SU-DHL-6 (cell line): ENCODE measurements around the gene SNCA.

Source experiments
- H2AFZ ChIP-seq: fragments of 200-600 bp; sonication (generic); 2 replicates; pipeline ENCODE4 v1.6.1; 2014; ENCODE audit warnings: low read depth, mild to moderate bottlenecking, moderate library complexity, mixed read lengths, antibody characterized with exemption, low read length; ENCODE audit not compliant: severe bottlenecking
- H3F3A ChIP-seq: fragments of 200-600 bp; shearing (Covaris generic); 2 replicates; pipeline ENCODE4 v1.6.0; 2016; ENCODE audit warnings: antibody characterized with exemption, mild to moderate bottlenecking; ENCODE audit not compliant: insufficient read depth
- H3K27ac ChIP-seq: fragments of 200-600 bp; sonication (generic); 2 replicates; pipeline ENCODE4 v1.5.1; 2016; ENCODE audit warnings: low read depth, mild to moderate bottlenecking, low read length, moderate library complexity, mixed read lengths
- H3K27me3 ChIP-seq: fragments of 200-600 bp; sonication (generic), shearing (Covaris generic); 2 replicates; pipeline ENCODE4 v1.6.0; 2014; ENCODE audit warnings: mild to moderate bottlenecking, low read length
- H3K36me3 ChIP-seq: fragments of 200-600 bp; sonication (generic); 2 replicates; pipeline ENCODE4 v1.6.1; 2014; ENCODE audit warnings: mild to moderate bottlenecking, low read length, mixed read lengths
- H3K4me2 ChIP-seq: fragments of 300-600, 200-600 bp; shearing (Covaris generic), sonication (generic); 2 replicates; pipeline ENCODE4 v1.6.0; 2014; ENCODE audit warnings: low read length, low read depth, mild to moderate bottlenecking; ENCODE audit not compliant: poor library complexity, severe bottlenecking
- H3K4me3 ChIP-seq: fragments of 200-600 bp; sonication (generic); 2 replicates; pipeline ENCODE4 v1.5.1; 2014; ENCODE audit warnings: antibody characterized with exemption, low read length, mild to moderate bottlenecking, mixed read lengths; ENCODE audit not compliant: insufficient read depth, poor library complexity, severe bottlenecking
- H3K79me2 ChIP-seq: fragments of 200-600 bp; sonication (generic); 2 replicates; pipeline ENCODE4 v1.6.1; 2014; ENCODE audit warnings: mild to moderate bottlenecking, low read length, moderate library complexity; ENCODE audit not compliant: insufficient read depth
- H3K9ac ChIP-seq: fragments of 200-600 bp; sonication (generic); 2 replicates; pipeline ENCODE4 v1.7.0; 2014; ENCODE audit warnings: mild to moderate bottlenecking, low read length
- H3K9me2 ChIP-seq: fragments of 200-600 bp; sonication (generic); replicated peaks from 2 replicates; pipeline ENCODE4 v1.6.1; 2014; ENCODE audit warnings: low read length; ENCODE audit not compliant: insufficient read depth
- H3K9me3 ChIP-seq: fragments of 200-600 bp; sonication (generic); 2 replicates; pipeline ENCODE4 v1.6.1; 2014; ENCODE audit warnings: low read length, mixed read lengths; ENCODE audit not compliant: insufficient read depth
- H4K20me1 ChIP-seq: fragments of 200-600 bp; sonication (generic); 2 replicates; pipeline ENCODE4 v1.6.1; 2014; ENCODE audit warnings: low read depth, mild to moderate bottlenecking, antibody characterized with exemption, low read length, moderate library complexity, mixed read lengths
- EZH2phosphoT487 ChIP-seq: fragments of 200-600 bp; sonication (generic), shearing (Covaris generic); conservative IDR thresholded peaks from 2 replicates; pipeline ENCODE4 v1.6.1; 2018; ENCODE audit warnings: mild to moderate bottlenecking, antibody characterized with exemption, low read length, moderate library complexity, mixed read lengths
- TF ChIP-seq, protein P1 (sequence below): fragments of 200-600 bp; sonication (generic); IDR thresholded peaks from one replicate; pipeline ENCODE4 v1.5.1; 2017; ENCODE audit warnings: antibody characterized with exemption, mild to moderate bottlenecking, low read length, moderate library complexity; ENCODE audit not compliant: insufficient read depth, poor library complexity, severe bottlenecking

SNCA gene

DNA sequence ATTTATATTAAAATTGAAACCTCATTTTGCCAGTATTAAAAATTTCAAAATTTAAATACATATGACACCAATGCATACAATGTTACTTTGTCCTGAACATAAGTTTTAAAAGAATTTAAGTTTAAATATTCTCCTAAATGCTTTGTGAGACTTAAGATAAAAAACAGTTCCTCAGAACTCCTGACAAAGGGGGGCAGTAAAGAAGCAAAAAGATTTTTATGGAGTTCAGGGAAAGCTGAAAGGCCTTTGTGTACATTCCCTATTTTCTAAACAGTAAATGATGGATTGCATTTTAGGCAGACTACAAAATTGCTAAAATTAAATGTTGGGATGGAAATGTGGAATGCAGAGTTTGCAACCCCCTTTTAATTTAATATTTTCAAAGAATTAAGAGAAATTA, 81.7 kb downstream of the SNCA start:
- Histone ChIP-seq H3K9me2 (no peaks in the 10 kb centered on the region), H3K4me2 (no peak overlapping the region), H4K20me1 (no peaks in the 10 kb centered on the region), H3K9ac (no peak overlapping the region), H3K27me3 (no peaks in the 10 kb centered on the region), H3K27ac (no peak overlapping the region), H2AFZ (no peak overlapping the region), H3K4me3 (no peak overlapping the region), H3K36me3 (no peaks in the 10 kb centered on the region), H3K79me2 (no peaks in the 10 kb centered on the region), H3K9me3 (no peaks in the 10 kb centered on the region), H3F3A (no peaks in the 10 kb centered on the region)
- no peak for TF ChIP-seq EZH2phosphoT487
- TF ChIP-seq, protein P1, sequence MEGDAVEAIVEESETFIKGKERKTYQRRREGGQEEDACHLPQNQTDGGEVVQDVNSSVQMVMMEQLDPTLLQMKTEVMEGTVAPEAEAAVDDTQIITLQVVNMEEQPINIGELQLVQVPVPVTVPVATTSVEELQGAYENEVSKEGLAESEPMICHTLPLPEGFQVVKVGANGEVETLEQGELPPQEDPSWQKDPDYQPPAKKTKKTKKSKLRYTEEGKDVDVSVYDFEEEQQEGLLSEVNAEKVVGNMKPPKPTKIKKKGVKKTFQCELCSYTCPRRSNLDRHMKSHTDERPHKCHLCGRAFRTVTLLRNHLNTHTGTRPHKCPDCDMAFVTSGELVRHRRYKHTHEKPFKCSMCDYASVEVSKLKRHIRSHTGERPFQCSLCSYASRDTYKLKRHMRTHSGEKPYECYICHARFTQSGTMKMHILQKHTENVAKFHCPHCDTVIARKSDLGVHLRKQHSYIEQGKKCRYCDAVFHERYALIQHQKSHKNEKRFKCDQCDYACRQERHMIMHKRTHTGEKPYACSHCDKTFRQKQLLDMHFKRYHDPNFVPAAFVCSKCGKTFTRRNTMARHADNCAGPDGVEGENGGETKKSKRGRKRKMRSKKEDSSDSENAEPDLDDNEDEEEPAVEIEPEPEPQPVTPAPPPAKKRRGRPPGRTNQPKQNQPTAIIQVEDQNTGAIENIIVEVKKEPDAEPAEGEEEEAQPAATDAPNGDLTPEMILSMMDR, result no peak

DNA sequence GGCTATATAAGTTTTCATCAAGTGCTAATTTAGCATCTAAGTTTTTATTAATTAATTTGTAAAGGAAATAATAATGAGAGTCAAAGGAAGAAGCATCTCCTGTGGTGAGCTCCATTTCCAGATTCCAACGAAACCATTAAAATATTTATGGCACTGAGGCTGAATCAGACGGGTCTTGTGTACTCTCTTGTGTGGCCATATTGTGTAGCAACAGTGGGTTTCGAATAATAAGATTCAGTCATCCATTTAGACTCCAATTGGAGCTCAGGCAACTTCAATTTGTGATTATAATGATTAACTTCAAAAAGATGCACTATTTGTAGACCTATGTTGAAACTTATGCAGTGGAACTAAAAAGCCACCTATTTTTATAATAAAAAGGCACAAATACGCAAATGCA, 82.4 kb downstream of the SNCA start:
- H3K9me3 ChIP-seq, result no peaks in the 10 kb centered on the region
- H3K27ac ChIP-seq, result no peak overlapping the region
- no peak overlapping the region for H2AFZ ChIP-seq
- H3K4me2 ChIP-seq, result no peak overlapping the region
- no peak overlapping the region for H3K9ac ChIP-seq
- no peaks in the 10 kb centered on the region for H3F3A ChIP-seq
- TF ChIP-seq EZH2phosphoT487, result no peak
- TF ChIP-seq, protein P1, result no peak
- no peaks in the 10 kb centered on the region for H3K36me3 ChIP-seq
- no peaks in the 10 kb centered on the region for H3K27me3 ChIP-seq
- H3K4me3 ChIP-seq, result no peak overlapping the region
- no peaks in the 10 kb centered on the region for H4K20me1 ChIP-seq
- no peaks in the 10 kb centered on the region for H3K79me2 ChIP-seq
- H3K9me2 ChIP-seq, result no peaks in the 10 kb centered on the region

DNA sequence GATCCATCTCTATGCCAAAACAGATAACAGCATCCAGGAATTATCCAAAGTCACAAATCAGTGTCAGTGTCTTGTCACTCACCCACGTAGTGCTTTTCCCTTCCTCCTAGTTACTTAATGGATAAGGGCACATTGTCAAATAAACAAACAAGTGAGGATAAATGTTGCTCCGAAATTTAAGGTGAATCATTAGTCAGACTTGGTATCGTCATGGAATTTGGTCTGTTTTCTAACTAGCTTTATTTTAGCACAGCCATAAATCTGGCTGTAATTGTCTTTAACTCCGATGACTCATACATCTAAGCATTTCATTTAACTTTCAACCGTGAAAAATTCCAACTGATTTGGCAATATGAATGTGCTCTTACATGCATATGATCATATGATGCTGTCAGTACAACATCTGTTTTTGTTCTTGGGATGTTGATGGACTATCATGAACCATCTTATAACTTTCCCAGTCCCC, 83.3 kb downstream of the SNCA start:
- no peak overlapping the region for H3K9ac ChIP-seq
- H3K9me3 ChIP-seq, result no peaks in the 10 kb centered on the region
- no peak overlapping the region for H3K4me2 ChIP-seq
- no peaks in the 10 kb centered on the region for H3K79me2 ChIP-seq
- no peaks in the 10 kb centered on the region for H3F3A ChIP-seq
- no peak overlapping the region for H3K4me3 ChIP-seq
- H2AFZ ChIP-seq, result no peak overlapping the region
- no peak overlapping the region for H3K27ac ChIP-seq
- H4K20me1 ChIP-seq, result no peaks in the 10 kb centered on the region
- H3K36me3 ChIP-seq, result no peaks in the 10 kb centered on the region
- no peaks in the 10 kb centered on the region for H3K27me3 ChIP-seq
- no peak for TF ChIP-seq EZH2phosphoT487
- TF ChIP-seq, protein P1, result no peak
- no peaks in the 10 kb centered on the region for H3K9me2 ChIP-seq
